Measurements from ENCODE around the gene BDH2. TPM values are rescaled to one million over a fixed set of nuclear protein-coding genes. Genes with fewer than 3 reads are reported as not detected.
A peak's percentile ranks its signal among the peaks of the same experiment; 100 is the strongest.

Gene BDH2
- total and polyA plus RNA-seq, 2 of the 8 experiments (the other 6 are each of a cell fraction or from before 2014, with no cell fraction given): 46.0 to 46.2 TPM

GRCh38 chr4:103076747-103077347, 22.8 kb downstream of the BDH2 start, which contains the start of gene SLC9B2:
TSS of gene SLC9B2 (minus strand) at chr4:103076761. CDS start at chr4:103067550, 9,211 bp downstream.
- Histone ChIP-seq H3K79me2 (ENCODE audit: control insufficient read depth in 1 of 2, insufficient read depth in 2 of 2, low read length in 2 of 2) (no peaks in the 10 kb centered on the region), H3K18ac (ENCODE audit: extremely low read depth, low read length) (0 out of 2 replicates have a peak within 1 kb of the TSS, but pooled peaks have one; percentile 39), H3K4me3 (ENCODE audit: extremely low read depth in 1 of 4, insufficient read depth in 2 of 4, low read depth in 3 of 4, low read length in 4 of 4) (peak within 1 kb of the TSS; percentile 54 to 78 (median 76)), H3K14ac (ENCODE audit: insufficient read length) (no peak within 1 kb of the TSS), H2BK5ac (ENCODE audit: low read depth, low read length) (no peak within 1 kb of the TSS; the same call in 1 of the 2 replicates), H2BK12ac (ENCODE audit: low read depth, low read length) (no peak within 1 kb of the TSS), H3K4me2 (ENCODE audit: insufficient read depth in 1 of 2, low read depth in 2 of 2, low read length in 2 of 2) (peak within 1 kb of the TSS; percentile 71 to 87), H3K4me1 (replicated peaks in 1 of 4; ENCODE audit: control insufficient read depth in 3 of 4, insufficient read depth in 4 of 4, low read length in 3 of 4) (peaks cover 0 to 3% (median under 1%) of the 10 kb centered on the region in 4 experiments; a peak in 2 of 7 replicates), H3K9ac (replicated peaks in 1 of 4; ENCODE audit: extremely low read depth in 1 of 4, low read depth in 3 of 4, low read length in 3 of 4) (peak within 1 kb of the TSS; percentile 51 to 91 (median 80); a peak in 6 of 7 replicates), H4K8ac (ENCODE audit: extremely low read depth, insufficient read depth, low read length) (peak within 1 kb of the TSS; percentile 91), H2BK20ac (ENCODE audit: low read length) (no peak within 1 kb of the TSS), H2AFZ (ENCODE audit: low read length) (peak within 1 kb of the TSS; percentile 95), H2BK120ac (replicated peaks; ENCODE audit: low read depth, low read length) (no peak within 1 kb of the TSS), H3K56ac (replicated peaks; ENCODE audit: insufficient read length, low read depth, low read length) (no peak within 1 kb of the TSS), H3K27me3 (replicated peaks in 1 of 4; ENCODE audit: control insufficient read depth in 3 of 4, extremely low read depth in 1 of 4, insufficient read depth in 3 of 4, low read length in 3 of 4) (peaks cover 0 to 15% (median 13%) of the 10 kb centered on the region in 4 experiments; a peak in 4 of 7 replicates), H3K36me3 (ENCODE audit: control insufficient read depth in 2 of 4, insufficient read depth in 4 of 4, low read length in 3 of 4) (peaks cover 0 to 3% (median 0%) of the 10 kb centered on the region in 4 experiments; a peak in 1 of 8 replicates), H2AK5ac (ENCODE audit: low read depth, low read length) (no peak within 1 kb of the TSS), H3K79me1 (ENCODE audit: low read depth, low read length) (no peaks in the 10 kb centered on the region), H3K23me2 (ENCODE audit: low read depth, low read length) (peaks cover 3% of the 10 kb centered on the region; the same call in 1 of the 2 replicates), H4K5ac (ENCODE audit: insufficient read length, low read depth, low read length) (no peak within 1 kb of the TSS), H4K91ac (replicated peaks; ENCODE audit: insufficient read length, low read length) (peak within 1 kb of the TSS; percentile 77), H3K4ac (replicated peaks; ENCODE audit: insufficient read length, low read depth, low read length) (no peak within 1 kb of the TSS), H2BK15ac (ENCODE audit: low read length) (no peak within 1 kb of the TSS; the same call in 1 of the 2 replicates), H4K20me1 (replicated peaks in 1 of 2; ENCODE audit: control insufficient read depth in 1 of 2, insufficient read depth in 2 of 2, low read length in 2 of 2) (peaks cover 0 to 2% of the 10 kb centered on the region in 2 experiments), H3K23ac (ENCODE audit: insufficient read length) (no peak within 1 kb of the TSS), H3K27ac (ENCODE audit: low read depth, low read length) (no peak within 1 kb of the TSS), H3K9me3 (ENCODE audit: insufficient read depth in 2 of 2, low read depth in 1 of 2, low read length in 1 of 2) (no peaks in the 10 kb centered on the region)
- 20% methylated on average over 21 of the region's 21 CpGs; no CpG with 5 or more reads in 1 of the 2 experiments for WGBS, 2 experiments (ENCODE audit: extremely low coverage in 1 of 2, insufficient coverage in 1 of 2, insufficient read length in 1 of 2, insufficient replicate concordance in 2 of 2, low coverage in 1 of 2, low lambda C conversion rate in 2 of 2, missing lambda C conversion rate in 1 of 2)
- ChIA-PET CTCF (ENCODE audit: partially characterized antibody) (interaction anchor here (0.6 to 6.6 kb wide), 7 partner anchors 13 to 428 kb away, joined by 3 to 47 read pairs (median 3); no protein-coding TSS in a partner anchor), POLR2A (ENCODE audit: partially characterized antibody) (interaction anchor here (2.2 kb wide), 1 partner anchor 249 kb away, joined by 13 read pairs; the partner anchor contains the start of gene UBE2D3)
- FAIRE-seq: no peak
- TF ChIP-seq POLR2A (IDR thresholded peaks at IDR 0.05; ENCODE audit: control extremely low read depth in 1 of 2, low read depth in 2 of 2, low read length in 2 of 2) (no peak), POLR2AphosphoS5 (IDR thresholded peaks at IDR 0.05; ENCODE audit: low read depth, low read length) (no peak), ASH2L (IDR thresholded peaks at IDR 0.05; ENCODE audit: low read length) (peak; percentile 5), FOSL1 (IDR thresholded peaks at IDR 0.05; ENCODE audit: insufficient read depth, low read depth, low read length) (no peak), CHD2 (IDR thresholded peaks at IDR 0.05; ENCODE audit: low read length) (peak; percentile 85), BRCA1 (IDR thresholded peaks at IDR 0.05; ENCODE audit: low read depth, low read length) (0 out of 2 replicates have a peak, but pooled peaks have one; percentile 42)
- no peak for DNase-seq (ENCODE audit: low read depth in 1 of 2, low spot score in 2 of 2)
